Mesothelial cell of epicardium (in vitro differentiated cells): Measurements from ENCODE around the gene ATXN7L1. TPM values are rescaled to one million over a fixed set of nuclear protein-coding genes. Genes with fewer than 3 reads are reported as not detected.

Experiments
- DNase-seq, 2 experiments: peaks; one replicate each; pipeline ENCODE4 v3.0.0; 2021; ENCODE audit warnings: low spot score in 2 of 2; ENCODE audit not compliant: unreplicated experiment in 2 of 2
- H3K27ac Mint-ChIP-seq: 2 replicates; pipeline ENCODE4 v1.8.0; 2021; ENCODE audit warnings: mixed read lengths
- H3K27me3 Mint-ChIP-seq: 2 replicates; pipeline ENCODE4 v1.8.0; 2021; ENCODE audit warnings: low read depth, mixed read lengths
- H3K36me3 Mint-ChIP-seq: 2 replicates; pipeline ENCODE4 v1.8.0; 2021; ENCODE audit warnings: mixed read lengths
- H3K4me1 Mint-ChIP-seq: 2 replicates; pipeline ENCODE4 v1.8.0; 2021; ENCODE audit warnings: mixed read lengths
- H3K4me3 Mint-ChIP-seq: 2 replicates; pipeline ENCODE4 v1.8.0; 2021; ENCODE audit warnings: mild to moderate bottlenecking, moderate library complexity, mixed read lengths
- H3K9me3 Mint-ChIP-seq: 2 replicates; pipeline ENCODE4 v1.8.0; 2021; ENCODE audit warnings: mixed read lengths
- total RNA-seq: library from RNA; stranded (reverse); gene quantifications from 3 replicates; pipeline ENCODE4 v1.2.1, GENCODE V29; 2021
- TF ChIP-seq, protein P1 (sequence below): fragments of 200-600 bp; sonication (generic); IDR thresholded peaks from one replicate; pipeline ENCODE4 v1.5.0; 2021; ENCODE audit warnings: antibody characterized with exemption; ENCODE audit not compliant: unreplicated experiment

Gene ATXN7L1, protein sequence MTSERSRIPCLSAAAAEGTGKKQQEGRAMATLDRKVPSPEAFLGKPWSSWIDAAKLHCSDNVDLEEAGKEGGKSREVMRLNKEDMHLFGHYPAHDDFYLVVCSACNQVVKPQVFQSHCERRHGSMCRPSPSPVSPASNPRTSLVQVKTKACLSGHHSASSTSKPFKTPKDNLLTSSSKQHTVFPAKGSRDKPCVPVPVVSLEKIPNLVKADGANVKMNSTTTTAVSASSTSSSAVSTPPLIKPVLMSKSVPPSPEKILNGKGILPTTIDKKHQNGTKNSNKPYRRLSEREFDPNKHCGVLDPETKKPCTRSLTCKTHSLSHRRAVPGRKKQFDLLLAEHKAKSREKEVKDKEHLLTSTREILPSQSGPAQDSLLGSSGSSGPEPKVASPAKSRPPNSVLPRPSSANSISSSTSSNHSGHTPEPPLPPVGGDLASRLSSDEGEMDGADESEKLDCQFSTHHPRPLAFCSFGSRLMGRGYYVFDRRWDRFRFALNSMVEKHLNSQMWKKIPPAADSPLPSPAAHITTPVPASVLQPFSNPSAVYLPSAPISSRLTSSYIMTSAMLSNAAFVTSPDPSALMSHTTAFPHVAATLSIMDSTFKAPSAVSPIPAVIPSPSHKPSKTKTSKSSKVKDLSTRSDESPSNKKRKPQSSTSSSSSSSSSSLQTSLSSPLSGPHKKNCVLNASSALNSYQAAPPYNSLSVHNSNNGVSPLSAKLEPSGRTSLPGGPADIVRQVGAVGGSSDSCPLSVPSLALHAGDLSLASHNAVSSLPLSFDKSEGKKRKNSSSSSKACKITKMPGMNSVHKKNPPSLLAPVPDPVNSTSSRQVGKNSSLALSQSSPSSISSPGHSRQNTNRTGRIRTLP
- 17.9 to 18.7 TPM (median 18.0 TPM) in 3 replicates for total RNA-seq

DNA sequence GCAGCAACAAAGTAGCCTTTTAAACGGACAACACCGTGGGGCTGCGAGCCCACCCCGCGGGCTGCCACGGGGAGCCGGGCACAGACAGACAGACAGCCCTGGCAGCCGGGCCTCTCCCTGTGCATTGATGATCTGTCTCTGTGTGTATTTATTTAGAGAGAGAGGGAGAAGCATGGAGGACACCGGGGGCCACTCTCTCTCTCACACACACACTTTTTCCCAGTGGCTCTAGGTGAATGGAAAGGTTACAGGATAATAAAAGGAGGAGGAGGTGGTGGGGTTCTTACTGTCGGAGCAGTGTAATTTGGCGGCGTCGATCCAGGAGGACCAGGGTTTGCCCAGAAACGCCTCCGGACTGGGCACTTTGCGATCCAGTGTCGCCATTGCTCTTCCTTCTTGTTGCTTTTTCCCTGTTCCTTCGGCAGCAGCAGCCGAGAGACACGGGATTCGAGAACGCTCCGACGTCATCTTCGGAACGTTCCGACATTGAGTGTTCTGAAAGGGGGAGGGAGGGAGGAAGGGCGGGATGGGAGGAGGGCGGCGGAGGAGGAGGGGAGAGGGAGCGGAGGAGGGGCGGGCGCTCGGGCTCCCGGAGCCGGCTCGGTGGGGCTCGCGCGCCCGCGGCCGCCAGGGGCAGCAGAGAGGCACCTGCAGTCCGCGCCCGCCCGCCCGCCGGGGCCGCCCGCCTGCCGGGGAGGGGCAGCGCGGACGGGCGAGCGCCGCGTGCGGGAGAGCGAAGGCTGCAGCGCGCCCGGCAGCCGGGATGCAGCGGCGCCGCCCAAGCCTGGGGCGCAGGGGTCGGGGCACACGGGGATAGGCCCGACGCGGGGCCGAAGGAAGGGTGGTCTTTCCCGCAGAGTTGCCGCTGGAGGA is at the start of gene ATXN7L1:
TSS of gene ATXN7L1 (minus strand) at position 509 of the 873 bp plus-strand sequence. CDS start at position 468, 41 bp downstream.
- H3K4me1 Mint-ChIP-seq, result peaks cover 21% of the 10 kb centered on the region
- peak; percentile 94 to 96 for DNase-seq
- peaks cover 10% of the 10 kb centered on the region for H3K36me3 Mint-ChIP-seq
- peak within 1 kb of the TSS; percentile 98 for H3K27ac Mint-ChIP-seq
- TF ChIP-seq, protein P1, sequence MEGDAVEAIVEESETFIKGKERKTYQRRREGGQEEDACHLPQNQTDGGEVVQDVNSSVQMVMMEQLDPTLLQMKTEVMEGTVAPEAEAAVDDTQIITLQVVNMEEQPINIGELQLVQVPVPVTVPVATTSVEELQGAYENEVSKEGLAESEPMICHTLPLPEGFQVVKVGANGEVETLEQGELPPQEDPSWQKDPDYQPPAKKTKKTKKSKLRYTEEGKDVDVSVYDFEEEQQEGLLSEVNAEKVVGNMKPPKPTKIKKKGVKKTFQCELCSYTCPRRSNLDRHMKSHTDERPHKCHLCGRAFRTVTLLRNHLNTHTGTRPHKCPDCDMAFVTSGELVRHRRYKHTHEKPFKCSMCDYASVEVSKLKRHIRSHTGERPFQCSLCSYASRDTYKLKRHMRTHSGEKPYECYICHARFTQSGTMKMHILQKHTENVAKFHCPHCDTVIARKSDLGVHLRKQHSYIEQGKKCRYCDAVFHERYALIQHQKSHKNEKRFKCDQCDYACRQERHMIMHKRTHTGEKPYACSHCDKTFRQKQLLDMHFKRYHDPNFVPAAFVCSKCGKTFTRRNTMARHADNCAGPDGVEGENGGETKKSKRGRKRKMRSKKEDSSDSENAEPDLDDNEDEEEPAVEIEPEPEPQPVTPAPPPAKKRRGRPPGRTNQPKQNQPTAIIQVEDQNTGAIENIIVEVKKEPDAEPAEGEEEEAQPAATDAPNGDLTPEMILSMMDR, result peak; percentile 48
- peak within 1 kb of the TSS; percentile 97 for H3K4me3 Mint-ChIP-seq
- H3K9me3 Mint-ChIP-seq, result peaks cover 3% of the 10 kb centered on the region
- peaks cover 23% of the 10 kb centered on the region for H3K27me3 Mint-ChIP-seq

DNA sequence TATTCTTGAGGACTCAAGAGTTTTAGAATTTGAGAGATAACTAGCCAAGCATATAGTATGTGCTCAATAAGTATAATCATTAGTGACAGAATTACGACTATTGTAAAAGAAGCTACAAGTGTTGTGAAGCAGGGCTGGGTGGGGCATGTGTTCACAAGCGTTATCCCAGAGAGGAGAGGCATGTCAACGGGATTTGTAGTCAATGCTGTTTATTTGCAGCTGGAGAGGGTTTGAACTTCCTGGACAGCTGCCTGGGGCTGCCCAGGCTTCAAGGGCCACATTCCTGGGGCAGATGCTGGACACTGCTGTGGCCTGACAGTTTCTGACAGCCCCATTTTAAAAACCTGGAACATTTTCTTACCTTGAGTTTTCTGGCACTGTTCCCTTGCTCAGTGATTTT is 49.7 kb upstream of the ATXN7L1 start:
- Mint-ChIP-seq H3K27me3 (no peaks in the 10 kb centered on the region), H3K4me3 (no peak overlapping the region), H3K4me1 (no peaks in the 10 kb centered on the region), H3K36me3 (peaks cover 12% of the 10 kb centered on the region), H3K9me3 (peaks cover 41% of the 10 kb centered on the region), H3K27ac (no peak overlapping the region)
- no peak for DNase-seq
- TF ChIP-seq, protein P1, result no peak

DNA sequence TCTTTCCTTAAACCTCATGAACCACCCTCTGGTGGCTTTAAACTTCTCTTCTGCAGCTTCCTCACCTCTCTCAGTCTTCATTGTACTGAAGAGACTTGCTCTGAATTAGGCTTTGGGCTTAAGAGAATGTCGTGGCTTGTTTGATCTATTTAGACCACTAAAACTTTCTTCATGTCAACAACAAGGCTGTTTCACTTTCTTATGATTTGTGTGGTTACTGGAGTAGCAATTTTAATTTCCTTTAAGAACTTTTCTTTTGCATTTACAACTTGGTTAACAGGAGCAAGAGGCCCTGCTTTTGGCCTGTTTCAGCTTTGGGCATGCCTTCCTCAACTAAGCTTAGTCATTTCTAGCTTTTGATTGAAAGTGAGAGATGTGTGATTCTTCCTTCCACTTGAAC is 48.5 kb upstream of the ATXN7L1 start:
- H3K4me3 Mint-ChIP-seq, result no peak overlapping the region
- H3K4me1 Mint-ChIP-seq, result no peaks in the 10 kb centered on the region
- H3K27me3 Mint-ChIP-seq, result no peaks in the 10 kb centered on the region
- peaks cover 12% of the 10 kb centered on the region for H3K36me3 Mint-ChIP-seq
- H3K27ac Mint-ChIP-seq, result no peak overlapping the region
- DNase-seq, result no peak
- peaks cover 41% of the 10 kb centered on the region for H3K9me3 Mint-ChIP-seq
- TF ChIP-seq, protein P1, result no peak

DNA sequence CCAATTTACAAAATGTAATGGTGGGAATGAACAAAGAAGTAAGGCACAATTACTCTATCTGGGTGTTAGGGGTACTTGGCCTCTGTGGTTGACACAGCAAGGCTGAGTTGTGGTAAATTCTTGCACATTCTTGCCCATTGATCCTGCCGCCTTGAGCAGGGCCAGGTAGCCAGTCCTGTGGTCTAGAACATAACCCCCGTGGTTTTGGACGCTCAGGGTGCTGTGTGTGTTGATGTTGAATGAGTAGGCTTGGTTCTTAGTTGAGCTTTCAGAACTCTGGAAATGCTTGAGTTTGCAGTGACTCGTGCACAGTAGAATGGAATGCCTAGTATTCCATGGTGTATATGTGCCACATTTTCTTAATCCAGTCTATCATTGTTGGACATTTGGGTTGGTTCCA is 44.4 kb upstream of the ATXN7L1 start:
- no peak for DNase-seq
- no peaks in the 10 kb centered on the region for H3K4me1 Mint-ChIP-seq
- H3K36me3 Mint-ChIP-seq, result peaks cover 12% of the 10 kb centered on the region
- peaks cover 30% of the 10 kb centered on the region for H3K9me3 Mint-ChIP-seq
- H3K27me3 Mint-ChIP-seq, result no peaks in the 10 kb centered on the region
- TF ChIP-seq, protein P1, result no peak
- no peak overlapping the region for H3K4me3 Mint-ChIP-seq
- no peak overlapping the region for H3K27ac Mint-ChIP-seq

DNA sequence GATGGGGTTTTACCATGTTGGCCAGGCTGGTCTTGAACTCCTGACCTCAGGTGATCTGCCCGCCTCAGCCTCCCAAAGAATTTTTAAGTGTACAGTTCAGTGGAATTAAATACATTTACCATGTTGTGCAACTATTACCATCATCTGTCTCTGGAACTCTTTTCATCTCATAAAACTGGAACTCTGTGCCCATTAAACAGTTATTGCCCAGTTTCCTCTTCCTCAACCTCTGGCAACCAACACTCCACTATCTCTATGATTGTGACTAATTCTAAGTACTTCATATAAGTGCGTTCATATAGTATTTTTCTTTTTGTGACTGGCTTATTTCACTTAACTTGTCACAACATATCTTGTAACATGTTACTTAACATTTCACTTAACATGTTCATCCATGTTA is 41.3 kb upstream of the ATXN7L1 start:
- Mint-ChIP-seq H3K4me1 (peaks cover 2% of the 10 kb centered on the region), H3K4me3 (no peak overlapping the region), H3K9me3 (peaks cover 3% of the 10 kb centered on the region), H3K27me3 (no peaks in the 10 kb centered on the region), H3K36me3 (no peaks in the 10 kb centered on the region), H3K27ac (no peak overlapping the region)
- DNase-seq, result no peak
- TF ChIP-seq, protein P1, result no peak
